GM19035 (cell line): ENCODE results near the gene TUBD1.
"Not testable (repeated sequence)": the region's sequence is repeated elsewhere in the genome, so short reads cannot be mapped to it uniquely, and the experiment has no call there.

Experiments used
- ATAC-seq: cut with Tn5 transposase; IDR thresholded peaks from one replicate; pipeline ENCODE4 v1.9.1; 2021; ENCODE audit not compliant: unreplicated experiment

The TUBD1 gene, protein sequence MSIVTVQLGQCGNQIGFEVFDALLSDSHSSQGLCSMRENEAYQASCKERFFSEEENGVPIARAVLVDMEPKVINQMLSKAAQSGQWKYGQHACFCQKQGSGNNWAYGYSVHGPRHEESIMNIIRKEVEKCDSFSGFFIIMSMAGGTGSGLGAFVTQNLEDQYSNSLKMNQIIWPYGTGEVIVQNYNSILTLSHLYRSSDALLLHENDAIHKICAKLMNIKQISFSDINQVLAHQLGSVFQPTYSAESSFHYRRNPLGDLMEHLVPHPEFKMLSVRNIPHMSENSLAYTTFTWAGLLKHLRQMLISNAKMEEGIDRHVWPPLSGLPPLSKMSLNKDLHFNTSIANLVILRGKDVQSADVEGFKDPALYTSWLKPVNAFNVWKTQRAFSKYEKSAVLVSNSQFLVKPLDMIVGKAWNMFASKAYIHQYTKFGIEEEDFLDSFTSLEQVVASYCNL

DNA sequence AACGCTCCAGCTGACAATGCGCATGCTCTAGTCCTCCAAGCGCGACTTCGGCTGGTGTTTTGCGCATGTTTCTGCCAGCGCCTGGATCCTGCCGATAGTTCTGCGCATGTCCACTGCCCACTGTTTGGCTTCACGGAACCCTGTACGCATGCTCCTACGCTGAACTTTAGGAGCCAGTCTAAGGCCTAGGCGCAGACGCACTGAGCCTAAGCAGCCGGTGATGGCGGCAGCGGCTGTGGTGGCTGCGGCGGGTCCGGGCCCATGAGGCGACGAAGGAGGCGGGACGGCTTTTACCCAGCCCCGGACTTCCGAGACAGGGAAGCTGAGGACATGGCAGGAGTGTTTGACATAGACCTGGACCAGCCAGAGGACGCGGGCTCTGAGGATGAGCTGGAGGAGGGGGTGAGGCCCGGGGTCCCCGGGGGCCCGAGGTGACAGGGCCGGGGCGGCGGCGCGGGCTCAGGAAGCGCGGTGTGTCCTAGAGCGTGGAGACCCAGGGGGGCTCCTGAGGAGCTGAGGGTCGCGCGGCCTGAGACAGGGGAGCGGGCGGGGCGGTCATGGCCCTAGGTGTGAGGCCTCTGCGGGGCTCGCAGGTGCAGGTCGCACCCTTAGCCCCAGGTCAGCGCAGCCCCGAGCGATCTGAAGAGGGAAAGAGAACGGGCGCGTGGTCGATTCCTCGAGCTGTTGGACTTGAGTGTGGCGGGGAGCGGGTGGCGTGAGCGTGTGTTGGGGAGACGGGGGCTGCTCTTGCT lies at the start of gene TUBD1, which contains the start of gene RPS6KB1:
Gene TUBD1, minus strand, starts transcription at position 20 of the 752 bp plus-strand sequence. CDS start 1,941 bp downstream, outside the sequence.
Gene RPS6KB1, plus strand, starts transcription at position 198 of the 752 bp plus-strand sequence. Its CDS starts 64 bp downstream, at position 262.
- peak; percentile 86 for ATAC-seq

DNA sequence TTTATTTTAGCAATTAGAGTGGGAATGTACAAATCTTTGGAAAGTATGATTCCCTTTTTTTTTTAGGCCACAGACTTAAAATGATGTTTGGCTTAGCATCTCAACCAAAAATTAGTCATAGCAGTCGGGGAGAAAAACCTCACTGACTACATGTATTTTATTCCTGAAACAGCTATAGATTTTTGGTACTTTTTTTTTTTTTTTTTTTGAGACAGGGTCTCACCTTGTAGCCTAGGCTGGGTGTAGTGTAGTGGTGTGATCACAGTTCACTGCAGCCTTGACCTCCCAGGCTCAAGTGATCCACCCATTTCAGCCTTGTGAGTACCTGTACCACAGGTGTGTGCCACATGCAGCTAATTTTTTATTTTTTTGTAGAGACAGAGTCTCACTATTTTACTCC lies 48.4 kb upstream of the TUBD1 start:
- ATAC-seq: no peak

DNA sequence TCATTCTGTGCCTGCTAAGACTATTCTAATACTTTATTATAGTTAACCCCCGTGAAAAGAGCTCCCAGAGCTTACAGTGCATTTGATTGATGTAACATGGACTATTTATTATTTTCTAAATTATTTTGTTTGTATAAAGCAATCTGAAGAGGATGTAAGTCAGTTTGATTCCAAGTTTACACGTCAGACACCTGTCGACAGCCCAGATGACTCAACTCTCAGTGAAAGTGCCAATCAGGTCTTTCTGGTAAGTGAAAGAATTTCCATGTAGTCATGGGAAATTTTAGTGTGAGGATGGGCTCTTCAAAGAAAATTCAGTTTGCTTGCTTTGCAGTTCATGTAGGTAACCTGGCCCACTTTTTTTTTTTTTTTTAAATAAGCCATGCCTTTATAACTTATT lies 48.0 kb upstream of the TUBD1 start:
- not testable (repeated sequence) for ATAC-seq

DNA sequence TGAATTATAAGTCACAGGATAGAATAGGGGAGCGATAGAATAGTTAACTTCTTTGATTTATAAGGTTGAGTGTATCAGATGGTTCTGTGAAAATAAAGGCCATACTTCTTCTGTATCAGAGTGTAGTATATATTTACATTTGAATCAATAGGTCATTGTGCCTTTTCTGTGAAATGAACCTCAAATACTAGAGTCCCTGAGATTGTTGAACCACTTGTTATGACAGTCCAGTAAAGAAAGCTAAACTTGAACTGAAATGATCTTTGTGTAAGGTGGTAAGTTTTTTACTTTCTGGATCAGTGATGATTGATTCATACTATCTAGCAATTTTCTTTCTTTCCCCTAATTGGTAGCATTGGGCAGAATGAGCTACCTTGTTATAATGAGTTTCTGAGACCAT lies 40.6 kb upstream of the TUBD1 start:
- not testable (repeated sequence) for ATAC-seq

DNA sequence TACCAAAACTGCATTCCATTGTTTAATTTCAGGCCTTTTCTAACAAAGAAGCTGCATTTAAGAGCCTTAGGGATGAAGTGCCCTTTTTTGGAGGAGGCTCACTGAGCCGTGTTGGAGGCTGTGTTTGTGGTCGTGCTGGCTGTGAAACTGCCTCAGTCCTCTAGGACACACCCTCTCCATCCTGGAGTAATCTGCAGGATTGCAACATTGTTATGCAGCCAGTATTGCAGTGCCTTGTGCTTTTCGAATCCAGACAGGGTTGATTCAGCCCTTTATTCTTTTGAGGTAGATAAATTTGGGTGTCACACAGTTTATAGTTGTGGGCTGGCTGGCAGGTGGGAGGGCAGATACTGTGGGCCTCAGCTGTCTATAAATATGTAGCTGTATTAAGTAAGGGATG lies 38.0 kb upstream of the TUBD1 start:
- ATAC-seq: not testable (repeated sequence)

DNA sequence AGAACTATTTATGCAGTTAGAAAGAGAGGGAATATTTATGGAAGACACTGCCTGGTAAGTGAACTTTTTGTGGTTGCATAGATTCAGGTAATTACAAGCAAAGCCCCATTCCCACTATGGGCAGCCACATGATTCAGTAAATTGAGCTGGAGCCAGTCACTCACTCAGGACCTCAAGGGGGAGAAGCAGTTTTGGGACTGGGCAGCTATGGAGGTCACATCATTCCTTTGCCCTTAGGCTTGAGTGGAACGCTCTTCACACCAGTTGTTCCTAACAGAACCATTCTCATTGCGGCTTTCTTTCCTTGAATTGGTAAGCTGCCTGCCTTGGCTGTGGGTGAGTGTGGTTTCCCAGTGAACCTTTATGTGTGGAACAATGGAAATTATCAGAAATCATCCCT lies 37.4 kb upstream of the TUBD1 start:
- not testable (repeated sequence) for ATAC-seq

DNA sequence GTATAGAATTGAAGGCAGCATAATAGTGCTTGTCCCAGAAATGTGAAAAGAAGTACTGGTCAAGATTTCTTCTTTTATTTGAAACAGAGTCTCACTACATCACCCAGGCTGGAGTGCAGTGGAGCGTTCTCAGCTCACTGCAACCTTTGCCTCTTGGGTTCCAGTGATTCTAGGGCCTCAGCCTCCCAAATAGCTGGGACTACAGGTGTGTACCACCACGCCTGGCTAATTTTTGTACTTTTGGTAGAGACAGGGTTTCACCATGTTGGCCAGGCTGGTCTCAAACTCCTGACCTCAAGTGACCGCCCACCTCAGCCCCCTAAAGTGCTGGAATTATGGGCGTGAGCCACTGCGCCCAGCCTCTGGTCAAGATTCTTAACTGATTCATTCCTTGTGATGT lies 27.9 kb upstream of the TUBD1 start:
- ATAC-seq: not testable (repeated sequence)

DNA sequence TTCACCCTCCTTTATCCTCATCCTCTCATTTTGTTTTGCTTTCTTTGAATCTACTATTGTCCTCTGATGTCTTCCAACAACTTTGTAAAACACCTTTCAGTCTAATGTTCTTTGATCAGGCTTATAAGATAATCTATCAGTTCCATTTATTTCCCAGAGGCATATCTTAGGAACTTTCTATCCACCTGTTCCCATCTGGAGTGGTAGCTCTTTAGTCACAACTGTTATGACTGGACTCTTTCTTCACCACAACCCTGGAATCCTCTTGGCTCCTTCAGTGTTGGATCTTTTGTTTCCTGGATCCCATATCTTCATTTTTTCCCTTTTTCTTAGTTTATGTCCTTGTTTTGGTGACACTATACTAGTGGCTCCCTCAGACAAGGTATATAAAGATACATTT lies 23.7 kb upstream of the TUBD1 start:
- ATAC-seq: no peak

DNA sequence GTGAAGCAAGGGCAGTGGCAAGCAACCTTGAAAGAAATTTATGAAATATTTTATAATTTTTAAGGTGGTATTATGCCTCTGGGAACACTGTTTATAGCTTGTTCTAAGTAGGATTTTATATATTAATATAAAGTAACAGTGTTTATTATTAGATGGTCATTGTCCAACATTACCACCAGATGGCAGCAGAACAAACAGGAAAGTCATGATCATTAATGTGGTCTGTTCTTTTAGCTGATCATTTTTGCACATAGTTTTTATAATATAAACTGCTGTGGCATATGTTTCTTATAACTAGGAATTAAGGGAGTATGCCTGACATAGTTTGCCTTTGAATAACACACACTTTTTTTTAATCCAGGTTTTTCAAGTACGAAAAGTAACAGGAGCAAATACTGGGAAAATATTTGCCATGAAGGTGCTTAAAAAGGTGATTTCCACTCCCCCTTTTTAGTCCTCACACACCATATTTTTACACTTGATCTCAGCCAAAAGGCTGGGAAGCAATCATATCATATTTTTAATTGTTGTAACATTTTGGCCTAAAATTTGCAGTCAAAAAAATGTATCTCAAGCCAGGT lies 21.6 kb upstream of the TUBD1 start:
- no peak for ATAC-seq

DNA sequence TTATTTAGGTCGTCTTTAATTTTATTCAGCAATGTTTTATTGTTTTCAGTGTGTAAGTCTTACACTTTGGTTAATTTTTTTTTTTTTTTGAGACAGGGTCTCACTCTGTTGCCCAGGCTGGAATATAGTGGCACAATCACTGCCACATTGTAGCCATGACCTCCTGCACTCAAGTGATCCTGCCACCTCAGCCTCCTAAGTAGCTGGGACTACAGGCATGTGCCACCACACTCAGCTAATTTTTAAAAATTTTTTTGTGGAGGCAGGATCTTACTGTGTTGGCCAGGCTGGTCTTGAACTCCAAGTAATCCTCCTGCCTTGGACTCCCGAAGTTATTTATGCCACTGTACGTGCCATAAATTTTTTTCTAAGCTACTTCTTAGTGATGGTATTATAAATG lies 14.7 kb upstream of the TUBD1 start:
- ATAC-seq: no peak

DNA sequence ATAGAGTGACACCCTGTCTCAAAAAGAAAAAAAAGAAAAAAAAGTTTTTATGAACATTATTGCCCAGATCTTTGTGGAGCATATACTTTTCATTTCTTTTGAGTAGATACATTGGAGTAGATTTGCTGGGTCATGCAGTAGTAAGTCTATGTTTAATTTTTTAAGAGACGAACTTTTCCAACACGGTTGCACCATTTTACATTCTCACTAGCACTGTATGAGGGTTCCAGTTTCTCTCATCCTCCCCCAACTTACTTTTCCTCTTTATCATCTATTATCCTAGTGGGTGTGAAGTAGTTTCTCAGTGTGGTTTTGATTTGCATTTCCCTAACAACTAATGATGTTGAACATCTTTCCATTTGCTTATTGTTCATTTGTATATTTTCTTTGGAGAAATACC lies 10.7 kb upstream of the TUBD1 start:
- no peak for ATAC-seq

DNA sequence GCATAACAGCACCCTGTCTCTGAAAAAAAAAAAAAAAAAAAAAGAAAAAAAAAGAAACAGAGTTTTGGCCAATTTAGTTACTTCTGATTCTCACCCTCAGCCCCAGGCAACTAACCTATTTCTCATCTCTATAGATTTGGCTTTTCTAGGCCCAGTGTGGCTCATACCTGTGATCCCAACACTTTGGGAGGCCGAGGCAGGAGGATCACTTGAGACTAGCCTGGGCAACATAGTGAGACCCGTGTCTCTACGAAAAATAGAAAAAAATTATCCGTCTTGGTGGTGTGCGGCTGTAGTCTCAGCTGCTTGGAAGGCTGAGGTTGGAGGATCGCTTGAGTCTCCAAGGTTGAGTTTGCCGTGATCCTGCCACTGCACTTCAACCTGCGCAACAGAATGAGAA lies 8.9 kb upstream of the TUBD1 start:
- no peak for ATAC-seq

DNA sequence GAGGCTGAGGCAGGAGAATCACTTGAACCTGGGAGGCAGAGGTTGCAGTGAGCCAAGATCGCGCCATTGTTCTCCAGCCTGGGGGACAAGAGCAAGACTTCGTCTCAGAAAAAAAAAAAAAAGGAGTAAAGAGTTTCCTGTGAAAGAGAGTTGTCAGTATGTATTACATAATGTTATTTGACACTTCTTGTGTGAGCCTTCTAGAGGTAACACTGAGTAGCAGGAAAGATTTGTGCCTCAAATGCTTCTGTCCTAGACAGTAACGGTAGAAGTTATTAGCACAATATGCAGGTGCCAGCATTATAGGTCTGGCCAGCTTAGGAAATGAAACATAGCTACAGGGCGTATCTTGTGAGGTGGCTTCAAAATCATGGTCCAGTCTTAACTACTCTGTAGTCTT lies 6.4 kb upstream of the TUBD1 start:
- ATAC-seq: no peak

DNA sequence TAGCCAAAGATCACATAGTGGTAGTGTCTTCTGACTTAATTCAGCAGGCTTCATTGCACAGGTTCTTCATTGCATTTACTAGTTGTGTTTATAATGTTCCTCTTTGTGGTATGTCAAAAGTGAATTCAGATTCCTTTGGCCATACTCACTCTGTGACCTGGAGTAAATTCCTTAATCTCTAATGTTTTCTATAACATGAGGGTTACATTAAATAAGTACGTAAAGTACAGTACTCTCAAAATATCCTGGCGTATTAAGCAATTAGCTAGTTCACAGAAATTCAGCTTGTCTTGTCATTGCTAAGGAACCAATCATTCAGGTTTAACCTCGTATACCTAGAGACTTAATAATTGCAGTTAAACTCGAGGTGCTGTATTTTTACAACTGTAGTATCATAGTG lies 4.3 kb upstream of the TUBD1 start:
- no peak for ATAC-seq

DNA sequence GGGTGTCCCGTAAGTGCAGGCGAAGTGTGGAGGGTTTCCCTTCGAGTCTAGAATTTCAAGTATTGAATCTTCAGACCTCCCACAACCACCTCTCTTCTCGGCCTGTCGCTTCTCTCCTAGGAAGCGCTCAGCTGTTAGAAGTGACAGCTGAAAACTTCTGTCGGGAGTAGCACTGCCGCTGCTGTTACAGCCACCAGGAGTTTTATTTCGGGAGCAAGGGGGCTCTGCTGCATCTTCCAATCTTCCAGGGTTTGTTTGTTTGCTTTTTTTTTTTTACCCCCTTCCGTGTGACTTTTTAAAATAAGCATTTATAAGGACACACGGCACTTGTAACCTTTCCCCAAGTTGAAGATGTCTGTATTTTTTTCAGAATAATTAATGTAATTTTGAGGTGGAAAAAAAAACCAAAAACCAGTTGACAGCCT lies 945 bp upstream of the TUBD1 start:
- no peak for ATAC-seq

DNA sequence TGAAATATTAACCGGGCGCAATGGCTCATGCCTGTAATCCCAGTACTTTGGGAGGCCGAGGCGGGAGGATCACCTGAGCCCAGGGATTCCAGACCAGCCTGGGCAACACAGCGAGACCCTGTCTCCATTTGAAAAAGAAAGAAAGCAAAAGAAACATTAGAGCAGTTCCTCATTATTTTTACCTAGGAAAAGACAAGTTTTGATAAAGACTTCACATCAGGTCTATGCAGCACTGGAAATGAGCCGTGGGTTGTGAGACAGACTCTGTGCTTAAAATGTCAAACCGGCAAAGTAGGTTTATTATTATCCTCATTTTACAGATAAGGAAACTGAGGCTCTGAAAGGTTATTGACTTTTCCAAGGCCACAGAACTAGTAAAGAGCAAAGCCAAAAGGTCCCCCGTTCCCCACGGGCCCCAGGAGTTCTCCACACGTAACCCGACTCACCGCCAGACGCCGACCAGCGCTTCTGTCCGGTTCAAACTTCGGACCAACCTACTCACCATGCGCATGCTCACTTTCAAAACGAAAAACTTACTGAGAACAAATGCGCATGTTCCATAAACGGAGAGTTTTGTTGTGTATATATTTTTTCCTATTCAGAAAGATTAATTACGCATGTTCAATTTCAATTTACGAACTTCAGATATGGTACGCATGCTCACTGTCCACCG lies 356 bp downstream of the TUBD1 start:
- peak; percentile 59 for ATAC-seq

DNA sequence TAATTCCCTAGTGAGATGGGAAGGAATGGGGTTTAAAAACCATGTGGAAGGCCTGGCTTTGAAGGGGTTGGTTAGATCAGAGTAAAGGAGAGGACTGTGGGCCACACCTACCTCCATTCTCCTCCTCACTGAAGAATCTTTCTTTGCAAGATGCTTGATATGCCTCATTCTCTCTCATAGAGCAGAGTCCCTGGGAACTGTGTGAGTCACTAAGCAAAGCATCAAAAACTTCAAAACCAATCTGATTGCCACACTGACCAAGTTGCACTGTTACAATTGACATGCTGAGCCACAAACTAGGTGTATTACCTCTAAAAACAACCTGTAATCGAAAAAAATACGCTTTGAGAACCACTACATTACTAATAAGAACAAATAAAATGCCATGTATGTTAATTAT lies 2.0 kb downstream of the TUBD1 start:
- no peak for ATAC-seq

DNA sequence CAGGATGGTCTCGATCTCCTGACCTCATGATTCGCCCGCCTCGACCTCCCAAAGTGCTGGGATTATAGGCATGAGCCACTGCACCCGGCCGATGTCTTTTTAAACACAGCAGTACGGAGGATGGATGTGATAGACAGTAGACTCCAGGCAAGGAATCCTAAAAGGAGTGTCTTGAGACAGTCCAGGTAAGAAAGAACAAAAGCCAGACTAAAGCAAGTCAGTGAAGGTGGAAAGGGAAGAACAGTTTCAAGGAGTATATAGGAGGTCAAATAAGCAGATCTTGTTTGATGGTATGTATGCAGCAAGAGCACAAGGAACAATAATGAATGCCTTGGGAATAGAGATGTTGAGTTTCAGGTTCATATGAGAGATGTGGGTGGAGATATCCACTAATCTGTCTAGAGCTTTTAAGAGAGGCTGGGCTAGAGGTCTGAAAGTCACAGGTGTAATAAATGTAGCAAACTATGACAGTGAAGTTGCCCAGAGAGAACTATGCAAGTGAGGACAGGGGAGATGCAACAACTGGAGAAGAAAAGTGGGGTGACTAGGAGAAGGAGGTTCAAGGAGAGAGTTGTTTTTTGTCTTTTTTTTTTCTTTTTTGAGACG lies 4.5 kb downstream of the TUBD1 start:
- no peak for ATAC-seq

DNA sequence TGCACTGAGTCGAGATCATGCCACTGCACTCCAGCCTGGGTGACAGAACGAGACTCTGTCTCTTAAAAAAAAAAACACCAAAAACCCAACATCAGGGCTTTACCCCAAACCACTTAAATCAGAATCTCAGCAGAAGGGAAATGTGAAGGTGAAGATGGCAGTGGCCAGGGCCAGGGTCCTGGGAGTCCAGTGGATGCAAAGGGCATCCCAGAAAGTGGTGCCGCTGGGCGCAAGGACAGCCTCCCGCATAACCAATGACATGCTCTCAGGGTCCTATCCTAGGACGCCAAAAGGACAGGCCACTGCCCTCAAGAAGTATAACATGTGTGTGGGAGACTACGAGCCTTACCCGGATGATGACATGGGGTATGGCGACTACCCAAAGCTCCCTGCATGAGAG lies 7.9 kb downstream of the TUBD1 start:
- ATAC-seq: no peak

DNA sequence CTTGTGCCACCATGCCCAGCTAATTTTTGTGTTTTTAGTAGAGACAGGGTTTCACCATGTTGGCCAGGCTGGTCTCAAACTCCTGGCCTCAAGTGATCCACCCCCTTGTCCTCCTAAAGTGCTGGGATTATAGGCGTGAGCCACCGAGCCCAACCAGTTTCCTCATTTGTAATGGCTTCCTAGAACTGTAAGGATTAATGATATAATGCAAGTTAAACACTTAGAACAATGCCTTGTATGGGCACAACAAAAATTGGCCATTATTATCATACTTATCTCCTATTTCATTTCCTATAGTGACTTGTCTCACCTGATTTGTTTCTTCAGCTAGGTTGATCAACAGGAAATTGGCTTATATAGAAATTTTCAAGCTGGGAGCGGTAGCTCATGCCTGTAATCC lies 14.1 kb downstream of the TUBD1 start:
- no peak for ATAC-seq

DNA sequence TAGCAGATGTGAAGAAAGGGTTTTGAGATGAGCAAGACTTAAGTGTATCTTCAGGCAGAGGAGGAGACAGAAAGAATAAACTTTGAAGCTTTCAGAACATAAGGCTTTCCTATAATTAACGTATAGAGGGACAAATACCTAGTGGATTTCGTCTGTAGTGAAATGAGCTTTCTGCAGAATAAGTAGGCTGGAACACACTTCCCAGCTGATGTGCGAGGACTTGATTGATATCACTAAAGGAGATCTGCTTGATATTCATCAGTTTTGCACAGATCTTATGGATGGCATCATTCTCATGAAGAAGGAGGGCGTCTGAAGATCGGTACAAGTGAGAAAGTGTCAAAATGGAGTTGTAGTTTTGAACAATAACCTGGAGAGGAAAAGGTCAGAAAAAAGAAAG lies 14.8 kb downstream of the TUBD1 start:
- ATAC-seq: no peak
